ENCODE data around the gene POLD4.

The POLD4 gene

GRCh38 chr11:67369275-67369674 is 15.9 kb upstream of the POLD4 start:
- no peak for DNase-seq (ENCODE audit: low read depth)
- H3K4me3 ChIP-seq (ENCODE audit: low read depth, low read length), result no peak overlapping the region
- TF ChIP-seq CTCF (IDR thresholded peaks at IDR 0.05; ENCODE audit: low read depth, low read length, missing control alignments), result no peak

- no peak for TF ChIP-seq CTCF (IDR thresholded peaks at IDR 0.05; ENCODE audit: low read depth, low read length, missing control alignments)
- H3K4me3 ChIP-seq (ENCODE audit: low read depth, low read length), result no peak overlapping the region
- no peak for DNase-seq (ENCODE audit: low read depth)
These were observed 15.3 kb upstream of the POLD4 start for GRCh38 chr11:67368621-67369020.

GRCh38 chr11:67367761-67368227 is 14.4 kb upstream of the POLD4 start:
- no peak overlapping the region for H3K4me3 ChIP-seq (ENCODE audit: low read depth, low read length)
- TF ChIP-seq CTCF (IDR thresholded peaks at IDR 0.05; ENCODE audit: low read depth, low read length, missing control alignments), result no peak
- no peak for DNase-seq (ENCODE audit: low read depth)

- DNase-seq (ENCODE audit: low read depth), result no peak
- no peak overlapping the region for H3K4me3 ChIP-seq (ENCODE audit: low read depth, low read length)
- TF ChIP-seq CTCF (IDR thresholded peaks at IDR 0.05; ENCODE audit: low read depth, low read length, missing control alignments), result no peak
These were observed 13.8 kb upstream of the POLD4 start for GRCh38 chr11:67366961-67367760.

GRCh38 chr11:67366546-67366945 is 13.2 kb upstream of the POLD4 start:
- no peak for TF ChIP-seq CTCF (IDR thresholded peaks at IDR 0.05; ENCODE audit: low read depth, low read length, missing control alignments)
- DNase-seq (ENCODE audit: low read depth), result no peak
- H3K4me3 ChIP-seq (ENCODE audit: low read depth, low read length), result no peak overlapping the region

- no peak for DNase-seq (ENCODE audit: low read depth)
- no peak for TF ChIP-seq CTCF (IDR thresholded peaks at IDR 0.05; ENCODE audit: low read depth, low read length, missing control alignments)
- H3K4me3 ChIP-seq (ENCODE audit: low read depth, low read length), result no peak overlapping the region
These were observed 12.5 kb upstream of the POLD4 start for GRCh38 chr11:67365736-67366444.
